Measurements from ENCODE around the gene IKZF1. TPM values are rescaled to one million over a fixed set of nuclear protein-coding genes. Genes with fewer than 3 reads are reported as not detected.
"Not testable (repeated sequence)": the region's sequence is repeated elsewhere in the genome, so short reads cannot be mapped to it uniquely, and the experiment has no call there.

IKZF1 gene
- total and polyA plus RNA-seq, 2 donors: 99.0 to 124 TPM

DNA sequence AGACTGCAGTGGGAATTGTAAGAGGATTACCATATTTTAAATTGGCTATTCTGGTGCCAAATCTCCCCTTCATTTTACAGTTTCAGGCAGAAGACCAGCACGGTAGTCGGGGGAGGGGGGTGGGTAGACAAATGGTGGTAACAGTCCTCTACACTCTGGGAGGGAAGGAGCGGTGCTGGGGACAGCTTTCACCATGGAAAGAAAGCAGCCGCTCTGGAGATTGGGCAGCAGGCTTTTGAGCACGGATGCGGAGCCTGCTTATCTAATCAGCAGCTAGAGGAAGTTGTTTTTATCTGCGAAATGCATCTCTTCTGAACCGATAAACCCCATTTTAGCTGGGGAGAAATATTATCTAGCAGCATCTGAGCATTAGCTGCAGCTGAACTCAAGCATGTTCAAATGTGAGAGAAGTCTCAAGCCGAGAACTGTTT lies 28.7 kb downstream of the IKZF1 start:
- H3K27ac ChIP-seq (ENCODE audit: low read depth in 1 of 2, low read length in 1 of 2): peak overlapping the region; percentile 90 to 94

DNA sequence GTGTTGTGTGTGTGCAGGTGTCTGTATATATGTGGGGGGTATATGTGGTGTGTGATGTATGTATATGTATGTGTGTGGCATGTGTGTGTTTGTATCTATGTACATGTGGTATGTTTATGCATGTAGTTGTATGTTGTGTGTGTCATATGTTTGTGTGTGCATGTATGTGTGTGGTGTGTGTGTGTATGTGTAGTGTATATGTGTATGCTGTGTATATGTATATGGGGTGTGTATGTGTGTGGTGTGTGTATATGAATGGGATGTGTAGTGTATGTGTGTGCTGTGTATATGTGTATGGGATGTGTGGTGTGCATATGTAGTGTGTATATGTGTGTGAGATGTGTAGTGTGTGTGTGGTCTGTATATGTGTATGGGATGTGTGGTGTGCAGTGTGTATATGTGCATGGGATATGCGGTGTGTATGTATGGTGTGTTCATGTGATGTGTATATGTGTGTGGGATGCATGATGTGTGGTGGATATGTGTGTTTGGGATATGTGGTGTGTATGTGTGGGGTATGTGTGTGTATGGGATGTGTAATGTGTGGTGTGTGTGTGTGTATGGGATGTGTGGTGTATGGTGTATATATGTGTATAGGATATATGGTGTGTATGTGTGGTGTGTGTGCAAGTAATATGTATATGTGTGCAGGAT lies 30.0 kb downstream of the IKZF1 start:
- H3K36me3 ChIP-seq (ENCODE audit: control insufficient read depth in 2 of 2, insufficient read depth in 2 of 2, low read length in 1 of 2): peaks cover 21 to 65% of the 10 kb centered on the region in 2 donors
- 94% methylated on average over 1 of the region's 1 CpG for WGBS
- H3K27ac ChIP-seq (ENCODE audit: low read depth in 1 of 2, low read length in 1 of 2): peak overlapping the region; percentile 90 to 94
- peaks cover 88 to 93% of the 10 kb centered on the region in 2 donors for H3K4me1 ChIP-seq (ENCODE audit: control insufficient read depth in 2 of 2, insufficient read depth in 2 of 2, low read length in 2 of 2)
- H3K27me3 ChIP-seq (ENCODE audit: control insufficient read depth in 2 of 2, insufficient read depth in 1 of 2, low read length in 1 of 2): no peaks in the 10 kb centered on the region
- peak overlapping the region in 1 of 2 donors; percentile 45 for H3K4me3 ChIP-seq (ENCODE audit: low read length in 2 of 2)
- no peak for DNase-seq (ENCODE audit: low read depth in 6 of 9, low spot score in 9 of 9)
- H3K9me3 ChIP-seq (ENCODE audit: control insufficient read depth in 2 of 2, insufficient read depth in 1 of 2, low read length in 1 of 2): no peaks in the 10 kb centered on the region

More for the DNA sequence above, 28.7 kb downstream of the IKZF1 start:
- WGBS: 2% methylated on average over 9 of the region's 9 CpGs
- Histone ChIP-seq H3K4me3 (ENCODE audit: low read length in 2 of 2) (peak overlapping the region; percentile 28 to 45), H3K27me3 (ENCODE audit: control insufficient read depth in 2 of 2, insufficient read depth in 1 of 2, low read length in 1 of 2) (no peaks in the 10 kb centered on the region), H3K4me1 (ENCODE audit: control insufficient read depth in 2 of 2, insufficient read depth in 2 of 2, low read length in 2 of 2) (peaks cover 76 to 83% of the 10 kb centered on the region in 2 donors), H3K9me3 (ENCODE audit: control insufficient read depth in 2 of 2, insufficient read depth in 1 of 2, low read length in 1 of 2) (no peaks in the 10 kb centered on the region), H3K36me3 (ENCODE audit: control insufficient read depth in 2 of 2, insufficient read depth in 2 of 2, low read length in 1 of 2) (peaks cover 22 to 75% of the 10 kb centered on the region in 2 donors)
- DNase-seq (ENCODE audit: low read depth in 6 of 9, low spot score in 9 of 9): peak in 4 of 9 donors; percentile 69 to 87 (median 70)

DNA sequence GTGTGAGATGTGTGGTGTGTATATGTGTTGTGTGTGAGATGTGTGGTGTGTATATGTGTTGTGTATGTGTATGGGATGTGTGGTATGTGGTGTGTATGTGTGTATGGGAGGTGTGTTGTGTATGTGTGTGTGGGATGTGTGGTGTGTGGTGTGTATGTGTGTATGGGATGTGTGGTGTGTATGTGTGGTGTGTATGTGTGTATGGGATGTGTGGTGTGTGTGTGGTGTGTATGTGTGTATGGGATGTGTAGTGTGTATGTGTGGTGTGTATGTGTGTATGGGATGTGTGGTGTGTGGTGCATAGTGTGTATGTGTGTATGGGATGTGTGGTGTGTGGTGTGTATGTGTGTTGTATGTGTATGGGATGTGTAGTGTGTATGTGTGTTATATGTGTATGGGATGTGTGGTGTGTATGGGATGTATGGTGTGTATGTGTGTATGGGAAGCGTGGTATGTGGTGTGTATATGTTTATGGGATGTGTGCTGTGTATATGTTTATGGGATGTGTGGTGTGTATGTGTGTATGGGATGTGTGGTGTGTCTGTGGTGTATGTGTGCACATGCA lies 30.8 kb downstream of the IKZF1 start:
- 98% methylated on average over 1 of the region's 1 CpG for WGBS
- H3K36me3 ChIP-seq (ENCODE audit: control insufficient read depth in 2 of 2, insufficient read depth in 2 of 2, low read length in 1 of 2): peaks cover 14 to 62% of the 10 kb centered on the region in 2 donors
- peaks cover 84 to 93% of the 10 kb centered on the region in 2 donors for H3K4me1 ChIP-seq (ENCODE audit: control insufficient read depth in 2 of 2, insufficient read depth in 2 of 2, low read length in 2 of 2)
- H3K9me3 ChIP-seq (ENCODE audit: control insufficient read depth in 2 of 2, insufficient read depth in 1 of 2, low read length in 1 of 2): no peaks in the 10 kb centered on the region
- peak overlapping the region; percentile 90 to 94 for H3K27ac ChIP-seq (ENCODE audit: low read depth in 1 of 2, low read length in 1 of 2)
- H3K4me3 ChIP-seq (ENCODE audit: low read length in 2 of 2): peak overlapping the region; percentile 2 to 29
- no peaks in the 10 kb centered on the region for H3K27me3 ChIP-seq (ENCODE audit: control insufficient read depth in 2 of 2, insufficient read depth in 1 of 2, low read length in 1 of 2)
- no peak for DNase-seq (ENCODE audit: low read depth in 6 of 9, low spot score in 9 of 9)

DNA sequence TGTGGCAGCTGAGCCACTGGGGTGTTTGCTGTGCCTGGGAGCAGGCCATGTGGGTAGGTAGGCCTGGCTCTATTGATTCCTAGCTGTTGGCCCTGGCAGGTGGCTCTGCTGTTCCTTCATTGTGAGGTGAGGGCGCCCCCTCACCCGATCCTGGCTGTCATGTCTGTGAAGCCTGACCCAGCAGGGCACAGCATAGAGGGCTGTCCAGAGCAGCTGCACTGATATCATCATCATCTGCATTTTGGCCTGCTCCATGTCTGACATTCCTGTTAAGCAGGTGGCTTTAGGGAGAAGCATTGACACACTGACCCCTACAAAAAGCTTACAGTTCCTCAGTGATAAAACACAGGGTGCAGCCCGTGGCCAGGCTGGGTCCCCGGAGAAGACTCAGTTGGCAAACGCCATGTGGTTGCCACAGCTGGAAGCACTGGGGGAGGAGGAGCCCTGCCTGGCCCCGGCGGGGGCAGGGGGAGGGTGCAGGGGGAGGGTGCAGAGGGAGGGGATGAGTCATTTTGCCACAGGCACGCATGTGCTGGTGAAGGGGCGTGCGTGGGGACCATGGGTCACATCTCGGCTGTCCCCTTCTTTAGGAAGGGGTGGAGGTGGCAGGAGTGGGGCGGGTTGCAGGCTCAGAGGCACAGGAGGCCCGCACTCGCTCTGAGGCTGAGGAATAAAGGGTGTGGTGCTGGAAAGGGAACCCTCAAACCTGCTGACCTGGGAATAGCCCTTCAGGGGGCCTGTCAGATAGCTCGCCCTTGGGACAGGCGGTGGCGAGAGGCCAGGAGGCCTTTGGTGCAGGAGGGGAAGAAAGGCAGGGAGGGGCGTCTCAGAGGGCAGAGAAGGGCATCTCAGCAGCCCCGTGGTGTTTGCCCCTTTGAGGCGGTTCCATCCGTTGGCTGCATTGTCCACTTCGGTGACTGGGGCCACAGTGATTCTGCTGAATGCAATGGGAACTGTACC lies 31.6 kb downstream of the IKZF1 start:
- H3K4me1 ChIP-seq (ENCODE audit: control insufficient read depth in 2 of 2, insufficient read depth in 2 of 2, low read length in 2 of 2): peaks cover 82 to 92% of the 10 kb centered on the region in 2 donors
- H3K9me3 ChIP-seq (ENCODE audit: control insufficient read depth in 2 of 2, insufficient read depth in 1 of 2, low read length in 1 of 2): no peaks in the 10 kb centered on the region
- H3K4me3 ChIP-seq (ENCODE audit: low read length in 2 of 2): peak overlapping the region; percentile 2 to 29
- H3K27ac ChIP-seq (ENCODE audit: low read depth in 1 of 2, low read length in 1 of 2): peak overlapping the region; percentile 90 to 94
- H3K27me3 ChIP-seq (ENCODE audit: control insufficient read depth in 2 of 2, insufficient read depth in 1 of 2, low read length in 1 of 2): no peaks in the 10 kb centered on the region
- WGBS: 45% methylated on average over 22 of the region's 22 CpGs
- H3K36me3 ChIP-seq (ENCODE audit: control insufficient read depth in 2 of 2, insufficient read depth in 2 of 2, low read length in 1 of 2): peaks cover 11 to 62% of the 10 kb centered on the region in 2 donors
- peak in 4 of 9 donors; percentile 73 to 88 (median 77) for DNase-seq (ENCODE audit: low read depth in 6 of 9, low spot score in 9 of 9)

DNA sequence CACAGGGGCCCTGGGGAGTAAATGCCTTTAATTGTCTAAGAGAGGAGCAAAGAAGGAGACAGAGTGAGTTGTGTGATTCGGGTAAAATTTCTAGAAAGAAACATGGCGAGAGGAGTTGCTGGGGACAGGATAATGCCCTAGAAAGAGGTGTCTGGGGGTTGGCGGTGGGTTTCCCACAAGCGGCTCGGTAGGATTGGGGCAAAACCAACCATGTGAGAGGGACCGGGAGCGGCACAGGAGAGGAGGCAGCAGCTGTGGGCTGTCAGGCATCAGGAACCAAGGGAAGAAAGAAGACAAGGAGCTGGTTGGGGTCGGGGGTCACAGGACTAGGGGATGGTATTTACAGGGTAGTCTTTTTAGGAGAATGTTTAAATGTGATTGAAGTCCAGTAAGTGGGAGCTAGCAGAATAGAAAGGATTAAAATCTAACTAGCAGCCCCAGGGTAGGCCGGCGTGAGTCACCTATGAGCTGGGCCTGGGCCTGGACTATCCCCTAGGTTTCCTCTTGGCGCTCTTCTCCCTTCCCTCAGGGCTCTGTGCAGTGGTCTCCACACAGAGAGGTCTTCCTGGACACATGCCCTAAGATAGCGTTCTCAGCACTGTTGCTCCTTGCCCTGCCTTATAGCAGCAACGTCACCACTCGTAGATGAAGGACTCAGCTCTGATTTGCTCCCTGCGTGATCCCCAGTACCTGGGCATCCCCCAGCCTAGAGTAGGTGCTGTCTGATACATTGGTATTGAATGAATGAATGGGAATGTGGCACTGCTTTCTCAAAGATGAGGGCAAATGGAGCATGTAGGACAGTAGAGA lies 32.6 kb downstream of the IKZF1 start:
- H3K27me3 ChIP-seq (ENCODE audit: control insufficient read depth in 2 of 2, insufficient read depth in 1 of 2, low read length in 1 of 2): no peaks in the 10 kb centered on the region
- H3K27ac ChIP-seq (ENCODE audit: low read depth in 1 of 2, low read length in 1 of 2): peak overlapping the region; percentile 90 to 94
- H3K36me3 ChIP-seq (ENCODE audit: control insufficient read depth in 2 of 2, insufficient read depth in 2 of 2, low read length in 1 of 2): peaks cover 11 to 56% of the 10 kb centered on the region in 2 donors
- DNase-seq (ENCODE audit: low read depth in 6 of 9, low spot score in 9 of 9): no peak
- peak overlapping the region in 1 of 2 donors; percentile 11 for H3K4me3 ChIP-seq (ENCODE audit: low read length in 2 of 2)
- peaks cover 74 to 88% of the 10 kb centered on the region in 2 donors for H3K4me1 ChIP-seq (ENCODE audit: control insufficient read depth in 2 of 2, insufficient read depth in 2 of 2, low read length in 2 of 2)
- H3K9me3 ChIP-seq (ENCODE audit: control insufficient read depth in 2 of 2, insufficient read depth in 1 of 2, low read length in 1 of 2): no peaks in the 10 kb centered on the region
- WGBS: 77% methylated on average over 15 of the region's 15 CpGs

DNA sequence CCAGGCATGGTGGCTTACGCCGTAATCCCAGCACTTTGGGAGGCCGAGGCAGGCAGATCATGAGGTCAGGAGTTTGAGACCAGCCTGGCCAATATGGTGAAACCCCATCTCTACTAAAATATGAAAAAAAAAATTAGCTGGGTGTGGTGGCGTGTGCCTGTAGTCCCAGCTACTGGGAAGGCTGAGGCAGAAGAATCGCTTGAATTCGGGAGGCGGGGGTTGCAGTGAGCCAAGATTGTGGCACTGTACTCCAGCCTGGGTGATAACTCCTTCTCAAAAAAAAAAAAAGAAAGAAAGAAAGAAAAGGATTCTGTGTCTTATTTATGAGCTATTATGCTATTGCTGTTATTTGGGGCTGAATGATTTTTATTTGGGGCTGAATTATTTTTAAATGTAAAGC lies 35.0 kb downstream of the IKZF1 start:
- Histone ChIP-seq H3K27ac (ENCODE audit: low read depth in 1 of 2, low read length in 1 of 2) (peak overlapping the region; percentile 90 to 96), H3K36me3 (ENCODE audit: control insufficient read depth in 2 of 2, insufficient read depth in 2 of 2, low read length in 1 of 2) (peaks cover 15 to 61% of the 10 kb centered on the region in 2 donors), H3K4me1 (ENCODE audit: control insufficient read depth in 2 of 2, insufficient read depth in 2 of 2, low read length in 2 of 2) (peaks cover 69 to 88% of the 10 kb centered on the region in 2 donors)
- not testable (repeated sequence) for H3K4me3 ChIP-seq (ENCODE audit: low read length in 2 of 2); H3K27me3 ChIP-seq (ENCODE audit: control insufficient read depth in 2 of 2, insufficient read depth in 1 of 2, low read length in 1 of 2); H3K9me3 ChIP-seq (ENCODE audit: control insufficient read depth in 2 of 2, insufficient read depth in 1 of 2, low read length in 1 of 2); DNase-seq (ENCODE audit: low read depth in 6 of 9, low spot score in 9 of 9)
- 92% methylated on average over 7 of the region's 7 CpGs for WGBS

DNA sequence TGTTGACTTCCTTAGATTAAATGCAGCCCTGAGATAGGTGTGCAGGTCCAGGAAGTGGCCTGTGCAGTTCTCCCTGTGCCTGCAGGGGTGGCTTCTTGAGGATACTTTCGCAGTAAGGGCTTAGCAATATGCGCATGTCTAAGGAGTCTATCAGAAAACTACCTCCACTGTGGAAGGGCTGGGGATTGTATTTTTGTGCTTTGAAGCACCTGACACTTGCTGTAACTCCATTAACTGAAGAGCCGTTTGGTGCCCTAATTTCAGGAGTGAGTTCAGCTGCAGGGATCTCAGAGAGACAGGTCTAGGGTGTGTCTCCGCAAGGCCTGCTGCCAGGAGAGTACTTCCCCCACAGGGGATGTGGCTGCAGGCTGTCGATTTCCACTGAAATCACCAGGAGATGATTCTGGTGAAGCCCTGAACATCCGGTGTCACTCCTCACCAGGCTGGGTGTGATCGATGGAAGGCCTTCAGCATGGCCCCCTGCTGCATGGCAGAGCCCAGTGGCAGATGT lies 35.5 kb downstream of the IKZF1 start:
- 15% methylated on average over 7 of the region's 7 CpGs for WGBS
- H3K27ac ChIP-seq (ENCODE audit: low read depth in 1 of 2, low read length in 1 of 2): peak overlapping the region; percentile 90 to 96
- peaks cover 15 to 63% of the 10 kb centered on the region in 2 donors for H3K36me3 ChIP-seq (ENCODE audit: control insufficient read depth in 2 of 2, insufficient read depth in 2 of 2, low read length in 1 of 2)
- DNase-seq (ENCODE audit: low read depth in 6 of 9, low spot score in 9 of 9): peak in 1 of 9 donors; percentile 75
- no peaks in the 10 kb centered on the region for H3K9me3 ChIP-seq (ENCODE audit: control insufficient read depth in 2 of 2, insufficient read depth in 1 of 2, low read length in 1 of 2)
- H3K4me1 ChIP-seq (ENCODE audit: control insufficient read depth in 2 of 2, insufficient read depth in 2 of 2, low read length in 2 of 2): peaks cover 64 to 84% of the 10 kb centered on the region in 2 donors
- H3K27me3 ChIP-seq (ENCODE audit: control insufficient read depth in 2 of 2, insufficient read depth in 1 of 2, low read length in 1 of 2): no peaks in the 10 kb centered on the region
- peak overlapping the region; percentile 19 to 20 for H3K4me3 ChIP-seq (ENCODE audit: low read length in 2 of 2)

DNA sequence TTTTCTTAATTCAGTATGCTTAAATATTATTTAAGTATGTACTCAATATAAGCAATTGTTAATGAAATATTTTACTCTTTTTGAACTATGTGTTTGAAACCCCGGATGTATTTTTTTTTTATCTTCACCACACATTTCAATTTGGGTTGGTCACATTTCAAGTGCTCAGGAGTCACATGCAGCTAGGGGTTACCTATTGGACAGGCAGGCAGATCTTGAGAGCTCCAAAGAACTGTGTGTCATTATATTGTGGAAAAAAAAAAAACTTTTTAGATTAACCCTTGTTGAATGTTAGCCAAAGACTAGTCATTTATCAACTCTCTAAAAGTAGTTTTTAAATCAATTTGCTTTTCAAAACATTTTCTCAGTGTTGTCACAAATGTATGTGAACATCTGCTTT lies 37.2 kb downstream of the IKZF1 start:
- H3K36me3 ChIP-seq (ENCODE audit: control insufficient read depth in 2 of 2, insufficient read depth in 2 of 2, low read length in 1 of 2): peaks cover 24 to 72% of the 10 kb centered on the region in 2 donors
- peaks cover 64 to 83% of the 10 kb centered on the region in 2 donors for H3K4me1 ChIP-seq (ENCODE audit: control insufficient read depth in 2 of 2, insufficient read depth in 2 of 2, low read length in 2 of 2)
- DNase-seq (ENCODE audit: low read depth in 6 of 9, low spot score in 9 of 9): no peak
- H3K4me3 ChIP-seq (ENCODE audit: low read length in 2 of 2): no peak overlapping the region
- no peaks in the 10 kb centered on the region for H3K27me3 ChIP-seq (ENCODE audit: control insufficient read depth in 2 of 2, insufficient read depth in 1 of 2, low read length in 1 of 2)
- peak overlapping the region; percentile 59 to 83 for H3K27ac ChIP-seq (ENCODE audit: low read depth in 1 of 2, low read length in 1 of 2)
- no peaks in the 10 kb centered on the region for H3K9me3 ChIP-seq (ENCODE audit: control insufficient read depth in 2 of 2, insufficient read depth in 1 of 2, low read length in 1 of 2)
- 13% methylated on average over 1 of the region's 1 CpG for WGBS

All from thymus (tissue), 11 donors.